ENCODE measurements around the gene CCNG2.

The CCNG2 gene

GRCh38 chr4:77147079-77147782 lies 9.8 kb upstream of the CCNG2 start:
- no peak for DNase-seq

- no peak for DNase-seq
Observed at GRCh38 chr4:77148078-77148477, 8.9 kb upstream of the CCNG2 start.

- DNase-seq: no peak
Observed at GRCh38 chr4:77149789-77150188, 7.2 kb upstream of the CCNG2 start.

- DNase-seq: no peak
Observed at GRCh38 chr4:77151241-77151640, 5.8 kb upstream of the CCNG2 start.

DNA sequence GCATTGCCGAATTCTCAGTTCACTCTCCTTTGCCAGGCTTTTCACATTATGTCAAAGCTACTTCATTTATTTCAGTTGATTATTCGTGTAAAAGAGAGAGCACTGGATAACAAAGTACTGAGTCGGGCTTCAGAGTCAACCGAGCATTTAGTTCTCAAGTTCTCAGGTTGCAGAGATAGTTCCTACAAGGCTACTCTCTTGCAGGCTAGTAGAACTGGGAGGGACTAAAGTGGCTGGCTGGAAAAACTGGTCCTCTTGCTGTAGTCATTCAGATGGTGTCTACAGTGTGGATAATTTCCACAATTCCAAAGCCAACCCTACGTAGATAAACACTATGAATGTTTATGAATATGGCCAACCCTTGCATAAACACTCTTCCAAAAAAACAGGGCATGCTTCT lies 4.6 kb upstream of the CCNG2 start:
- DNase-seq: no peak

GRCh38 chr4:77153006-77153405 lies 4.0 kb upstream of the CCNG2 start:
- DNase-seq: no peak

- no peak for DNase-seq
Observed at GRCh38 chr4:77154065-77154464, 2.9 kb upstream of the CCNG2 start.

DNA sequence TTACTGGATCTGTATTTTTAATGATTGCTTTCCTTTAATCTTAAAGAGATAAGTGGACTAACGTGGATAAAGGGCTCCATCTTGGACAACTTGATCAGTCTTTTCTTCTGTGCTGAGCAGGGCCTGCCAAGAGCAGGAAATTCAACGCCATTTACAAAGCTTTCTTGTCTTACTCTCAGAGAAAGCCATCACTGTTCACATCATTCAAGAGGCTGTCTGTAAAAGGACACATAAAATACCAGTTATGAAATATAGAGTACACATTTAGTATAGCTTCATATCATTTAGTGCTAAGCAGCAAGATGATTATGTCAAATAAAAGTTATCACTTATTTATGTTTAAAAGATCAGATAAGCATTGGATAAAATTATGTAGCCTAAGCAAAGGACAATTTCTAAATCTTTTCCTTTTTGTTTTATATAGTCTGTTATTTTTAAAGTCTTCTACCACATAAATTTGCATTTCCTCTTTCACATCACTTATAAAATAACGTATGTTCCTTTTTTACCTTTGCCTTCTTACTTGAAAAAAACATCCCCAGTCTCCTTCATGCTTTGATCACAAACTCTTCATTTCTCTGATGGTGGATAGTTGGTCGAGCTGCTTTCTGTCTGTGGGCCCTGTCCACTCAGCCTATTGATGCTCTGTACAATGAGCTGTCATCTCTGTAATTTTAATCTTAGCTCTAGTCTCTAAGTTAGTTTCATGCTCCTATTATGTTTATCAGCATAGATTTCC lies 2.1 kb upstream of the CCNG2 start:
- no peak for DNase-seq

DNA sequence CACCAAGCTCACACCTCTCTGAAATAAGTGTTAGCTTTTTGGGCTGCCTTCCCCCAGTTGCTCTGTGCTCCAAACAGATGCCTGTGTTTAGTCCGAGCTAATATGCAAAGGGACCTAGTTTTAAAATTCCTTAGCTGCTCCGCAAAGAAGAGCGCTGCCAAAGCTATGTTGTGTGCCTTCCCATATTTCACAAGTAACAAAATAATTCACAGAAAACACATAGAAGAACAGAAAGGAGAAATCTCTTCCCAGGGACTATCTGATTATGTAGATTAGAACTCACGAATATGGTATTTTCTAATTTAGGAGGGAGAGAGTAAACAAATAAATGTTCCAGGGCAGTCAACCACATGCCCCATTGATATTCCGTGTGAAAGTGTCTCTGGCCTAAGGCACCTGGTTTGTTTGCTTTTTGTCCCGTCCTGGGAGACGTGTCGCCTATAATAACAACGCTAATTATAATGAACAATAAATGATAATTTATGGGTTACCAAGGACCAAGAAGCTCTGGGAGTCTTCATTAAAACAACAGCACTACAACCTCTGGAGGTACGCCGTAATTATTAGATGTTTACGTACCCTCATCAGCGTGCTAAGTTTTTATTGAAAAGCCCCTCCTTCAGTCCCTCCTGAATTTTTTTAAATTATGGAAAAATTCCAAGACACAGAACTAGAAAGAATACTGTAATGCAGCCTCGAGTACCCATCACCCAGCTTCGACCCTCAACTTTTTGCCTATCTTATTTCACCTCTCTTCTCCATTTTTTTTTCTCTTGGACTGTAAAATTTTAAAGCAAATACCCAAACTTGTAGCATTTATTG lies 1.2 kb upstream of the CCNG2 start:
- DNase-seq: no peak

DNA sequence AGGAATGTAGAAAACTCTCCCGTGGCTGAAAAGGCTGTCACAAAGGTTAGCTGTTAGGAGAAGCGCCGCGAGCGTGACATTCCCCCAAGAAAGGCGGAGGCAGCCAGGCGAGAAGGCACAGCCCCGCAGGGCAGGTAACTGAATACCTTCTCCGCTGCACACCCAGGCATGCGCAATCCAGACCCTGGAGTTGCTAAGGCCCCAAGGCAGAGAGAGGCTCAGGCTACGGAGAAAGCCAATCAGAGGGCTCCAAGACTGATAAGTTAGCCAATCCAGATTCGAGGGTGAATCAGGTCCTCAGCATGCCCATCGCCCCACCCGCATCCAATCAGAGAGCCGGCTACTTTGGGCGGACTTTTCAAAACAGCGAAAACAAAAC lies 485 bp upstream of the CCNG2 start:
- DNase-seq: no peak

DNA sequence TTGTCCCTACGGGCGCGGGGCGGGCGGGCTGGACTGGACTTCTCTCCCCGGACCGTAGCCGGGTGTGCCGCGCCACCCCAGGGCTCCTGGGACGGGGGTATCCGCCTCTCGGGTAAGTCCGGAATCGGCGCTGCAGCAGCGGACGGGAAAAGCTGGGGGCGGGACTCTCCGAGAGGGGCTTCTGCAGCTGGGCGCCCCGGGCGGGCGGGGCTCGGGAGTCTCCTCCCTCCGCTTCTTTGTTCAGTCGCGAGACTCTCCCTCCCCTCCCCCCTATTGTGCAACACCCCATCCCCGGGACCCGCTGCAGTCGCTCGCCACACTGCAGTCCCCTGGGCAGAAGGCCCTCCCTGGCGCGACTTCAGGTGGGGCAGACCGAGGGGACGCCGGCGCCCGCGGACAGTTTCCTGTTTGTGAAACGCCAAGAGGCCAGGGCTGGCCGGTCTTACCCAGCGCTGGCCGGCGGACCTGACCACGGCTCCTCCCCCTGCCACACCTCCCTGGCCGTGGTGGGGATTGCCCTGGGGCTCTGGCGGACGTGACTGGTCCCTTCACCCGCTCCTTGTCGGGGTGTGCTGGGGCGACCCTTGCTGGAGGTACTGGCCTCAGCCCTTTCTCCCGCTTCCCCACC lies 966 bp downstream of the CCNG2 start:
- DNase-seq: peak; percentile 72

DNA sequence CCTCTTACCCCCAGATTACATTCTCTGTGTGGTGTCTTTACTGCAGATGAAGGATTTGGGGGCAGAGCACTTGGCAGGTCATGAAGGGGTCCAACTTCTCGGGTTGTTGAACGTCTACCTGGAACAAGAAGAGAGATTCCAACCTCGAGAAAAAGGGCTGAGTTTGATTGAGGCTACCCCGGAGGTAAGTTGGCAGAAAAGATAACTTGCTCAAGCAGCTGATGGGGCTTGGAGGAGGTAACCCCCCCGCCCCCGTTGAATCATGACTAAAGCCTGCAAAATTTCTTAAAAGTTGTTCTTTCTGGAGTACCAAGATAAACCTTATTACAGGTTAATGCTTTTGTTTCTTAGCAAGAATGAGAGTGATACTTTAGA lies 1.5 kb downstream of the CCNG2 start:
- DNase-seq: no peak

DNA sequence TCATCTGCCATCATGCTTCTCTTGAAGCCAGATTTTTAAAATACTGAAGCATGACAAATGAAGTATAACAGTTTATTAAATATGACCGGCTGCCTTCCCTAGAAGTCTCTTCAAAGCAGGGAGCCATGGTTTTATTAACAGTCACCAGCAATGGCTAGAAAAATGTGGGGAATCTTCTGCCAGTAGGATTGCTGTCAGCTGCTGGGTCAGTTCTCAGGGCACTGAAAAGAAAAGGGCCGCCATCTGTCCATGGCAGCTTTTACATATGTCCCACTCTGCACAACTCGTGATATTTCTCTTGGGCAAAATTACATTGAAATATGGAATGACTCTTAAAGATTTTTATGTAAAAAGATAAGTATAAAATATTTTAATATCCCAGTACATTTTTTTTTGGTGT lies 2.8 kb downstream of the CCNG2 start:
- no peak for DNase-seq

DNA sequence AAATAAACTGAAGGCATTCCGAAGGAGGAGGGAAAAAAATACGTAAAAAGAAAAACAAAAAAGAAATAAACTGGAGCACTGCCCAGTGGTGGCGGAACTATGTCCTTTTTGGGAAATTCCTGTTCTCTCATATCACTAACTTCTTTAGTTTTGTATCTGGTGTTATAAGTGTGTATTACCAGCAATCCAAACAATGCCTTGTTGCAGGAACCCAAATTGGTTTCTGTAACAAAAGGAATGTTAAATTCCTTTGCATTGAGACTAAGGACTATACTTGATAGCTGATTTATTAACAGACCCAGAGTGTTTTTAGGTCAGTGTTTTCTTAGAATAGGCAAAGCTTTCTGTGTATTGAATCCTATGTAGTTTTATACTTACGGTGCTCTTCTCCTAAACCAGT lies 6.6 kb downstream of the CCNG2 start:
- no peak for DNase-seq

GRCh38 chr4:77167173-77167572 lies 10.2 kb downstream of the CCNG2 start:
- no peak for DNase-seq

DNA sequence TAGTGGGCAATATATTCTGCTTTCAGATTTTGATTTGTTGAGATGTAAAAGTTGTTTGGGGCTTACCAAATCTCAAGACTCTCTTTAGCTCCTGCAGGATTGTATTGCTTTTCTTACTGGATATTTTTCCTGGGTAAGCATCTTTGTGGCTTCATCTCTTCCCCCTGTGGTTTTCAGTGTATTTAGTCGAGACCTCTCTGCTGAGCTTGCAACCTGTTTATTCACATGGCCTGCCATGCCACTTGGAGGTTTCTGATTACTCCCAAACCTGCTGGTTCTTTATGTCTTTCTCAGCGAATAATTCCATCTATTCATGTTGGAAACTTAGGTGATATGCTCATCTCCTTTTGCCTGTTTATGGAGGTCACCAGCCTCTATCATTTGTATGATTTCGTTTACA lies 10.9 kb downstream of the CCNG2 start:
- DNase-seq: no peak

DNA sequence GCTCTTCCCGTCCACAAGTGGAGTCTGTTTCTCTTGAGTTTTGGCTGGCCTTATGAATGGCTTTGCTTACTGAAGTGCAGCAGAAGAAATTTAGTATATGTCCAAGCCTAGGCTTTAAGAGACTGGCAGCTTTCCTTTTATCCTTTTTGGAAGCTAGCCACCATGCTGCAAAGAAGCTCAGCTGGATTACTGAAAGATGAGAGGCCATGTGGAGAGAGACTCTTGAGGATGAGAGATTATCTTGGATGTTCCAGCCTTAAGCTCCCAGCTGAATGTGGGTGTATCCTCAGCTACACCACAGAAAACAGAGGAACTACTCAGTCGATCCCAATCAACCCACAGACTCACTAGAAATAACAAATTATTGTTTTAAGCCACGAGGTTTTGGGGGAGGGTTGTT lies 12.5 kb downstream of the CCNG2 start:
- DNase-seq: no peak

DNA sequence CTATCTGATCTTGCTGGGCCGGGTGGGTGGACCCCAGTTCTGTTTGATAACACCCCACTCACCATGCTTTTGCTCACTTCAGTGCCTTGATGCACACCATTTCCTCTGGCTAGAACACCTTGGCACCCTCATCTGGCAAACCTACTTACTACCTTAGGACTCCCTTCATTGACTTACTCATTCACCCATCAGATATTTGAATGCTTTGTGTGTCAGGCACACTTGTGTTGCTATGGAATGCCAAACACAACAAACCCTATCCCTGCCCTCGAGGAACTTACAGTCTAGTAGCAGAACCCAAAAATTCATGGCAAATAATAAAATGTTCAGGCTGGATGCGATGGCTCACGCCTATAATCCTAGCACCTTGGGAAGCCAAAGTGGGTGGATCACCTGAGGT lies 13.9 kb downstream of the CCNG2 start:
- DNase-seq: no peak

DNA sequence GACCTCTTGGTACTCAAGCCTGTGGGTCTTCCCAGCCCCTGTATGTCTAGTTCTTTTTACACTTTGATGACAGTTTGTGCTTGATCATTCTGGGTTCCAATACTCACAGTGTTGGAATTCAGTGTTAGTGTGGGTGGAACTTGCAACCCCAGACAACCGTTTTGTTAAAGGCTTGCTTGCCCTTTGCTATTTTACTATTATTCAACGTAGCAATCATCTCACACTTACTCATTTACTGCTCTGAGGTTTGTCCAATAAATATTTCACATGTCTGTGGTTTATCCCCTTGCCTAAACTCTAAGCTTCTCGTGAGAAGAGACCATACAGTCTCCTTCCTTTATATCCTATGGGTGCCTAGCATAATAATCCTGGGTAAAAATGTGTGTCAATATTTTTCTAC lies 15.3 kb downstream of the CCNG2 start:
- no peak for DNase-seq

- DNase-seq: no peak
Observed at GRCh38 chr4:77174426-77174825, 17.4 kb downstream of the CCNG2 start.

- no peak for DNase-seq
Observed at GRCh38 chr4:77175201-77175611, 18.2 kb downstream of the CCNG2 start.

DNA sequence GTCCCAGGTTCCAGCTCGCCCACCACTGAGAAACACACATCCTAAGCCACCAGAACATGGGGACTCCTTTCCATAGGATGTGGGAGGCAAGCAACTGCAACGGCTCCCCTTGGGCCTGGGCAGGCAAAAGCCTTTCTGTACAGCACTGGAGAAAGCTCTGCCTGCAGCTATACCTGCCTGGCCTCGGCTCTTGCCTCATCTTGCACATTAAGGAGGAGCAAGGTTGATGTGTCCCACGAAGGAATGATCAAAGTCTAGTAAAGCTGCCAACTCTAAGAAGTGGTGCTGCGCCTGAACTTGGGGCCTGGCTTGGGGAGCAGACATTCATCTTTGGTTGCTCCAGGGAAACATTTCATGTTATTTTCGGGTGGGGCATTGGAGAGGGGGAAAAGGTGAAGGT lies 19.6 kb downstream of the CCNG2 start:
- no peak for DNase-seq

DNA sequence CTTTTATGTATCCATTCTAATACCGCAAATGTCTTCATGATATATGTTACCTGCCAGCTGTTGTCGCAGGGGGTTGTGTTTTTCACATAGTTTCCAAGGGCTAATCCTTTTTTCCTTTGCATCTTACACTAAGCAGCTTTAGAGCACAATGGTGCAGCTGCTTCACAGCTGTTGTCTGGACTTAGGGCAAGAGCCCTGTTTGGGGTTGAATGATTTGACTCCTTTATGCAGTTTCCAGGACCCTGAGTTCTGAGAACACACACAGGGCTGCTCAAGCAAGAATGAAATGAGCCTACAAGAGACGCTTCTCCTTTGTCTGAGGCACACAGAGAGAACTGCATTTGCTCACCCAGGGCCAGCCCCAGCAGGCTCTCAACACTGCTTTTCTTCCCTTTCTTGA lies 20.2 kb downstream of the CCNG2 start:
- DNase-seq: no peak

DNA sequence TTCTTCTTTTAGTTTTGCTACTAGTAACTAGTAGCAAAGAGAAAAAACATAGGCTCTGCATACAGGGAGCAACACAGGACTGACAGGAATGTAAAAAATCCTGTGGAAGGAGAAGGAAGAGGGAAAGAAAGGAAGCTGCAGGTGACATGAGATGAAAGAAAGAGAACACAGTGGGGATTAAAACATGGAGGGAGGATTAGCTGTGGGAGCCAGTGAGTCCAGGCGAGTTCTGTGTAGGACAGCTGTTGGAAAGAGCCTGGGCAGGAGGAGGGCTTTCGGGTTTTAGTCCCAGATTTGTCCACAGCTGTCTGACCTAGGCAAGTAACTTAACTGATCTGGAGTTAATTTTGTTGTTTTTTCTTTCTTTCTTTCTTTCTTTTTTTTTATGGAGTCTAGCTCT lies 21.6 kb downstream of the CCNG2 start:
- DNase-seq: no peak
